ENCODE results near the gene KIF26B.
A peak's percentile ranks its signal among the peaks of the same experiment; 100 is the strongest.
"Not testable (repeated sequence)": the region's sequence is repeated elsewhere in the genome, so short reads cannot be mapped to it uniquely, and the experiment has no call there.

Gene KIF26B

DNA sequence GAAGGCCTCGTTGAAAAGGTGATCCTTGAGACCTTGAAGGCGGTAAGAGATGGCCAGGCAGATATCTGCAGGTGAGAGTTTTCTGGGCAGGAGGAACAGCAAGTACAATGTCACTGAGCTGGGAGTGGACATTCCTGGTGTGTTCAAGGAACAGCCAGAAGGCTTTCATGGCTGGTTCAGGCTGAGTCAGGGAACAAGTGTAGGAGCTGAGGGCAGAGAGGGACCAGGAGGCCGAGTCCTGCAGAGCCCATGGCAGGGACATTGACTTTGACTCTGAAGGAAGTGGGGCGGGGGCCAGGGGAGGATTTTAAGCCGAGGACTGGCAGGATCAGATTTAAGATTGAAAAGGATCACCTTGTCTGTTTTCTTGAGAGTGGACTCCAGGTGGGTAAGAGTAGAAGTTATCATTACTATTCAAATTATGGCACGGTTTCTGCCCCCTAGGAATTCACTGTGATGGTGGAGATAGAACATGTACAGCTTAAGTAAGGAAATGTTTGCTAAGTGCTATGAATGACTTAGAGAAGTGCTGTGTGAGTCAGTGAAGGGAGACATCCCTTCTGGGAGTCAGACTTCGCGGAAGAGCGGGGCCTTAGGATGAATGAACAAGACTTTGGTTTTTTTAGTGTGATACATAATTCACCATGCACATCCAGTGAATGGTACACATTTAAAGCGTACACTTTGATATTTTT is 202.3 kb downstream of the KIF26B start:
- no peak for DNase-seq (ENCODE audit: low spot score)

DNA sequence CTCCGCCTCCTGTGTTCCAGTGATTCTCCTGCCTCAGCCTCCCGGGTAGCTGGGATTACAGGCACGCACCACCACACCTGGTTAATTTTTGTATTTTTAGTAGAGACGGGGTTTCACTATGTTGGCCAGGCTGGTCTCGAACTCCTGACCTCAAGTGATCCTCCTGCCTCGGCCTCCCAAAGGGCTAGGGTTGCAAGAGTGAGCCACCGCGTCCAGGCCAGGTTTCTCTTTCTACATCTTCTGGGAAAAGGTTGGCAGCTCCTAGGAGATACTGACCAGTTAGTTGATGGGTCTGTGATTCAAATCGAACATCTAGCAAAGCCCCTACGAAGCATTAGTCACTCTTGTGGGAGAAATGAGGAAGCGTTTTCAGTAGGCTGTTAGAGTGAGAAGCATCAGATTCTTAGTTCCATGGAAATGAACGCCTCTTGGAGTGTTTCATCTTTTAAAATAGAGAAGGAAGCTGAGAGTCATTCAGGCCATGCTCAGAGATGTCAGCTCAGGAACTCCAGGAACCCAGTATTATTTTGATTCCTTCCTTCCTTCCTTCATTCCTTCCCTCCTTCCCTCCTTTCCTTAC is 204.4 kb downstream of the KIF26B start:
- not testable (repeated sequence) for DNase-seq (ENCODE audit: low spot score)

DNA sequence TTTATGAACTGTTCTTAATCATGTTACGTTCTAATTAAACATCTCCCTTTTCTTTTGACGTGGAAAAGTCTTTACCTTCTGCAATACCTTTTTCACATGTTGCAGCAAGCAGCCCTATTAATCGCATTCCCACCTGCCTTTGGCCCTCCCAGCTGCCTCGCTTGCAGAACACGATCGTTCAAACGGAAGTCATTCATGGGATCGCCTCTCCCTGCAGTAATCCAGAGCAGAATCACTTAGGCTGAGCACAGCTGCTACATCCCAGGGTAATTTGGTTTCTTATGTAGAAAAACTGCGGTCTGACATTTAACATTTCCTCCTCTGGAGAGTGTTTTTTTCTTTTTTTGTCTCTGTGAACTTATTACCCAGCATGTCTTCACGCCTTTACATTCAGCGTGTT is 206.3 kb downstream of the KIF26B start:
- no peak for DNase-seq (ENCODE audit: low spot score)

DNA sequence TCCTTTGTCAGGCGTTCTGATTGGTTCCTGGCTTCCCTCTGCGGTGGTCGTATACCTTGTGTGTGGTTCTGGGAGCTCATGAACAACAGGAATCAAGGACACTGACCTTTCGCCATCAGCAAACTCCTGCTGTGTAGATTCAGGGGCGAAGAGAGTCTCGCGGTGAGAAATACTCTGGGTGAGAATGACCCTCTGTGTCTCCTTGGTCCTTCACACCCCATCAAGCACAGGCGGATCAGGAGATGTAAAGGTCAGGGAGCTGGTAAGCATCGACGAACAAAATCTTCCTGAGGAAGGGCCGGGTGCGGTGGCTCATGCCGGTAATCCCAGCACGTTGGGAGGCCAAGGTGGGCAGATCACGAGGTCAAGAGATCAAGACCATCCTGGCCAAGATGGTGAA is 207.2 kb downstream of the KIF26B start:
- no peak for DNase-seq (ENCODE audit: low spot score)

DNA sequence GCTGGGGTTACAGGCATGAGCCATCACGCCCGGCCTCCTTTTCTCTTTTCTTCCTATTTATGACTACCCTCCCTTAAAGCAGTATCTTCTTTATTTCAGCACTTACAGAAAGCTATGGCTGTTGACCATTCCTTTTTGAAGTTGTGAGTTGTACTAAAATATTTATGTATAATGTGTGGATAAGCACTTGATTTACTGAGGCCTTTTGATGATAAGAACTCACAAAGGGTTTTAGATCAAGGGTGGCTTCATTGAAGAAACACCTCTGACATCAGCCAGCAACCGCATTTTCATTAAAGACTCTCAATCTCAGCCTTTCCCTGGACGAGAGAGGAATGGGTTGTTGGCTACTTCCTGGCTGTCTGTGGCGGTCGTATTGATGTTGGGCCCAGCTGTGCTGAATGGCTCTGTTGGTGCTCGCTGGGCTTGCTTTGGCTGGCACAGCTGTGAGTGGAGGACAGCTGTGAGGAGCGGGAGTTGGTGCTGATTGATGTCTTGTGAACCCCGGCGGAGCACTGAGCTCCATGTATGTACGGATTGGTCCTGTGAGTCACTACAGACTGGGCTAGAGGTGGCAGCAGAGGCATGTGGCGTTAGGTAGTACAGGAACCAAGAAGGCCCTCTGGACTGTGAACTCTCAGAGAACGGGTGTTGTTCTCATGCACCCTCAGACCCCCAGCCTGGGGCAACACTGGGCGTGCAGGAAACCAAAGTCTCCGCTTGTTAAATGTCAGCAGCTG is 208.8 kb downstream of the KIF26B start:
- DNase-seq (ENCODE audit: low spot score) = no peak

DNA sequence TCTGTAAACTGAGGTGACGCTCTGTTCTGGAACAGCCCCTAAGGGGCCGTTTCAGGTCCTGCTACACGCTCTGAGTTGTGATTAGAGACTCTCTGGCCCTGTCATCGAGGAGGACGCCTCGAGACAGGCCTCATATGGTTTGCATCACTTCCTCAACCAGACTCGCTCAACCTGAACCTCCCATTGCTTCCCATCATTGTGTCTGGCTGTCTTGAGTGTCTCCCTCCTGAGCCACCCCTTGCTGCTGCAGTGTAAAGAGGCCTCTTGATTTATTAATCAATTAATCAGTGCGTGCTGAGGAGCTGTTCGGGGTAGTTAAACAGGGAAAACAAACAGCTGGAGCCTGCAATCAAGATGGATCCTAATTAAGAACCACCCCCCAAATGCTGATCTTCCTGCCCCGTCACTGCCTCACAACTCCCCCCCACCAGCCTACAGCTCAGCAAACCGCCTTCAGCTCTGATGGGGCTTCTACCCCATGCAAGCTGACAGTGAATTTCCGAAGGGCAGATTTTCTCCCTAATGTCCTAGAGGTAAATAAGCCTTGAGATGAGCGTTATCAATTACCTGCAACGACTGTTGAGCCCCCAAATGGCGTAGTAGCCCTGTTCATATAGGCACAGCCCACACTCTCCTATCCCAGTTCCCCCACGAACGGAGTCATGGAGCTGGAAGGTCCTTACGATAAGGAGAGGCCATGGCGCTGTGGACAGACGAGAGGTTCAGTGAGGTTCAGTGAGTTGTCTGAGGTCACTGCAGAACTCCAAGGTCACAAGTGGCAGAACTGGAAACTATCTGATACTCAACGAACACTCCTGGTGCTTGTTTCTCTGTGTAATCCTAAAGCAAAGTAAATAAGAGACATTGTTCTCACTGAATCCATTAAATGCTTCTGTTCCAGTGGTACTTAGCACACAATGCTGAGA is 210.6 kb downstream of the KIF26B start:
- no peak for DNase-seq (ENCODE audit: low spot score)

DNA sequence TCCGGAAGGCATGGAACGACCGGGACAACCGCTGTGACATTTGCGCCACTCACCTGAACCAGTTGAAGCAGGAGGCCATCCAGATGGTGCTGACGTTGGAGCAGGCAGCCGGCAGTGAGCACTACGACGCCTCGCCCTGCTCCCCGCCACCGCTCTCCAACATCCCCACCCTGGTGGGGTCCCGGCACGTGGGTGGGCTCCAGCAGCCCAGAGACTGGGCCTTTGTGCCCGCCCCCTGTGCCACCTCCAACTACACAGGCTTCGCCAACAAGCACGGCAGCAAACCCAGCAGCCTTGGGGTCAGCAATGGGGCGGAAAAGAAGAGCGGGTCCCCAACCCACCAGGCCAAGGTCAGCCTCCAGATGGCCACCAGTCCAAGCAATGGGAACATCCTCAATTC is 212.1 kb downstream of the KIF26B start:
- no peak for DNase-seq (ENCODE audit: low spot score)

DNA sequence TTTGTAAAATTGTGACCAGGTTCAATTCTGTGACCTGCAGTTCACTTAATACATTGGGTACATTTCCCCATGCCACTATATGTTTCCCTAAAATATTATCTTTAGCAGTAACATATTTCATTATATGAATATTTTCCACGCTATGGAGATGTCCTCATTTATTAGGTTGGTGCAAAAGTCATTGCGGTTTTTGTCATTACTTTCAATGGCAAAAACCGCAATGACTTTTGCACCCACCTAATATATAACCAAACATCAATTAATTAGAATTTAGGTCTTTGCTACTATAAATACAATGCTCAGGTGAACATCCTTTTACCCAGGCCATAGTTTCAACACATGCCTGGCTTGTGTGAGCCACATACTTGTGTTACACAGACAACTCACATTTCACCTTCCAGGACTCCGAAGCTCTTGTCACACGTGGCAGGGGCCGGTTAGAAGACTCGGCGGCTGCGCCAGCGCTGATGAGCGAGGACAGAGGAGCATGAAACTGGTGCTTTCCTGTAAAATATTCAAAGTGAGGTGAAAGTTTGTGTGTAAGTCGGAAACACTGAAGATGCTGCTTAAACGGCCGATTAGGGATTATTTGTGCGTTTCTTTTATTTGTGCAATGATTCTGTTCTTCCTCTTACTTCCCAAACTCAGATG is 215.5 kb downstream of the KIF26B start:
- no peak for DNase-seq (ENCODE audit: low spot score)

DNA sequence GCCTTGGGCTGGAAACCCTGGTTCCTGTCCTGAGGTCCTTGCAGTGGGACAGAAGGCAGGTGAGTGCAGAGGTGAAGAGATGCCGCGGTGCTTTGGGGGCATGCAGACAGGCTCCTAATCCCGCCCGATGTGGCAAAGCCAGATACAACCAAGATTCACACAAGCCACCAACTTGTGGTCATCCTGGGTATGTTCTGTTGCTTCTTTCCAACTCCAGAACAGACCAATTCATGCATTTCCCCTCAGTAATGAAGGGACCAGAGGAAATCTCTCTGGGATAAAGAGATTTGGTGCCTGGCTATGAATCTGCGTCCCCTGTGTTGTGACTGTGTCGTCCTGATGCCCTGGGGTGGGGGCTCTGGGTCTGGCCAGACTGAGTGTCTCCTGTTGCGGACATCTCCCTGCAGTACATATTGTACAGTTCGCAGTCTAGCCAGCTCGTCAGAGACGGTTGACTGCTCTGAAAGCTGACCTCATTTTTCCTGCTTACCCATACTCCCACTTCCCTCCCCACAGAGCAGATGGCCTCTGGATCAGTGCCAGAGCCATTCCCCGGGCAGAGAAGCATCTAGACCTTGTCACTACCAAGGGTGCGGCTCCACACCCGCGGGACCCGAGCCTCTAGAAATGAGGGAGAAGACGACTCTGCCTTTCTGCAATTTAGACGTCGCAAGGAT is 216.3 kb downstream of the KIF26B start:
- no peak for DNase-seq (ENCODE audit: low spot score)

DNA sequence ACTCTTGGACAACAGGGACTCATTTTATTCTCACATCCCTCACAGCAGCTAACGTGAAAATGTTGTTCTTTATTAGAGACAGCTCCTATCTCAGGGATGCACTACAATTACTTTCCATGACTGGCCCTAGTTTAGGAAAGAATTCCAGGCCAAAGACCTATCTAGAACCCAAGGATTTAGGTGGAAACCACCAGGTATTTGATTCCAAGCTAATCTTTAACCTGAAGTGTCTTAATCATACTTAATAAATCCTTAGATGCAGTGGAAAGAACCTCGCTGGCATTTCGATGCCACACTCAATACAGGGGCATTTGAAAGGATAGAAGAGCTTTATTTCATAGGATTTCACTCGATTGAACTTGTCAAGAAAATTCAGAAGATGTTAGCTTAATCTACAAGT is 218.3 kb downstream of the KIF26B start:
- DNase-seq (ENCODE audit: low spot score) = no peak

DNA sequence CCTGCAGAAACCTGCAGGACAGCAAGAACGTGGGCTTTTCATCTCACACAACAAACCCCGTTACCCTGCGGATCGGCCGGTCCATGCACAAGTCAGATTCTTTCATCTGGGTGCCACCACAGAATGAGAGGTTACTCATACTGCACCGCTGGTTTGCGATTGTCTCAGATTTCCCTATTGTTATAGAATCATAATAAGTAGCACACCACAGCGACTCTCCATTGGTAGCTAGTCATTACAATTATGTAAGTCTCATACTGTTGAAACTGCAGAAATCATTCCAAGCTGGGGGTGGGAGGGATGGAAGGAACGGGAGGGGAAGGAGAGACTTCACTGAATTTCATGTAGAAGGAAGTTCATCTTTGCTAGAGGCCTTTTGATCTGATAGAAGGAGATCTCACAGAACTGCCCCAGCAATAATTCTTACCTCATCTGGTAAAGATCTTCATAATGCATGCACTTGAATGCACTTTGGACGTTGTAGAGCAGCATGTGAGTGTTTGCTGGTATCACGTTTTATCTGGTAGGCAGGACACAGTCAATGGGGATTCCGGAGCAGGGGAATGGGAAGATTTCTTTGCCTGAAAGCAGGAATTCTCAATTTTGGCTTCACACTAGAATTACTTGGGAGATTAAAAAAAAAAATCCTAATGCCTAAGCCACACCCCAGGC is 221.1 kb downstream of the KIF26B start:
- DNase-seq (ENCODE audit: low spot score) = no peak

DNA sequence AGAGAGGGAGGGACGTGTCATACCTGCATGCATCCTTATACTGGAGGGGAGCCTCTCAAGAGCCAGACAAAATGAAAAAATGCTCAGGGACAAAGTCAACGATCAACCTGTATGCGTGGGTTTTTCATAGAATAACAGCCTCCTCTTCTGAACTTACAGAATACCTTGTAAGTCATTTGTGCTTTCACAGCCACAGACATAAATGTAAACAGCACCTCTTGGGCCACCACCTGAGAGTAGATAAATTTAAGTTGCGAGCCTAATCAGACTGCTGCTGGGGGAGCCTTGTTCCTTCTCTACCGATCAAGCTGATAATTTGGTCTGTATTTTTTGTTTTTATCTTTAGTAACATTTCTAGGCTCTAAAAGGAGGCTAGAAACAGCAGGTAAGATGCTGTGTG is 223.1 kb downstream of the KIF26B start:
- no peak for DNase-seq (ENCODE audit: low spot score)

DNA sequence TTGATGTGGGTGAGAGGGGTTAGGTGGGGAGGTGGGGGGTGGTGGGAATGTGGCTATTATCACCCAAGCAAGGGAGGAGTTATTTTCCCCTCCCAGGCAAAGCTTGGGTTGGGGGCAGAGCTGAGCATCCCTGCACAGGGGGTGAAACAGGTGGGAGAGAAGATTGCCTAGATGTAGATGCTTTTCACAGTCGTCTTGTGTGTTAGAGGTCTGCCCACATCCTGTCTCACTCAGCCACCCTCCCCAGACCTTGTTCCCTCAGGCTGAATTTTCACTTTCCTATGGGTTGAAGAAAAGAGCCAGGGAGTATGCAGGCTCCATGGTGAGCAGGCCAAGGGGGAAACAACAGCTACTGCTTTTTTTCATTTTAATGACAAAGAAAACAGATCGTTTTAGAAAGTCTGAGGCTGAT is 223.5 kb downstream of the KIF26B start:
- DNase-seq (ENCODE audit: low spot score) = no peak

DNA sequence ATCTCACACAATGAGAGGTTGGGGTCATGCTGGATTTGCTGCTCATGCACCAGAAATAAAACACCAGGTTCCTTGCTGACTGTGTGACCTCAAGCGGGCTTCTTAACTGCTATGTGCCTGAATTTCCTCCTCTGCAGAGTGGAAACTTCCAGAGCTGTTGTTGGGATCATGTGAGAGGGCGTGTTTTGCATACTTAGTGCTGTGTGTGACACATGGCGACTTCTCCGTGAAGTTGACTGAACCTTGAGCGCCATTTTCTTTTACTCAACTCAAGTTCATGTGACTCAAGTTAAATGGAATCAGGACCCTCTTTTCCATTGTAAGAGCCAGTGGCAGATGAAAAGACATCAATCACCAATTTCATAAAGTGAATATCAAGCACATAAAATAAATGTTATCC is 224.0 kb downstream of the KIF26B start:
- DNase-seq (ENCODE audit: low spot score) = no peak

DNA sequence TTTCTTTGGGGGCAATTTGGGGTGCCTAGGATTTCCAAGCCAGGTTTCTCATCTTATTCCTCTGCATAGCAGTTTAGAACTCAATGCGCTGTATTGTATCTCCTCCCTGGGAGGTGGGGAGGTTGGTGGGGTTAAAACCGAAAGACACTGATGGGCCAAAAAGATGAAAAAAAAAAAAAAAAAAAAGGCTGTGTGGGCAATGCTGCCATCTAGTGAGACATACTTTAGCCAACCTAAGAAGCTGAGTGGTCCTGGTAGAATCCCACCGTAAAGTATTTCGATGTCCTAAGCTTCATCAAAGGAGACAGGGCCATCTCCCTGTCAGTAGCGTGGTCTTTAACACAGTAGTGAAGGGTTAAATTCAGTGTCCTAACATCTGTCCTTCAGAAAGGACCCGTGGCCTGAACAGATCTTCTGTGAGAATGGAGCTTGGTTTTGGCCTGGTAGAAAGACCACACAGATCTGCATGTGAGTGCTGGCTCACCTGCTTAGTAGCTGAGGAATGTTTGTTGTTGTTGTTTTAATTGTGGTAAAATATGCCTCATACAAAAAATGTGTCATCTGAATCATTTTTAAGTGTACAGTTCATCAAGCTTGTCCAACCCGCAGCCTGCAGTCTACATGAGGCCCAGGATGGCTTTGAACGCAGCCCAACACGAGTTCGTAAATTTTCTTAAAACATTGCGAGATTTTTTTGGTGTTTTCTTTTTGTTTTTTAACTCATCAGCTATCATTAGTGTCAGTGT is 226.2 kb downstream of the KIF26B start:
- DNase-seq (ENCODE audit: low spot score) = peak; percentile 55

DNA sequence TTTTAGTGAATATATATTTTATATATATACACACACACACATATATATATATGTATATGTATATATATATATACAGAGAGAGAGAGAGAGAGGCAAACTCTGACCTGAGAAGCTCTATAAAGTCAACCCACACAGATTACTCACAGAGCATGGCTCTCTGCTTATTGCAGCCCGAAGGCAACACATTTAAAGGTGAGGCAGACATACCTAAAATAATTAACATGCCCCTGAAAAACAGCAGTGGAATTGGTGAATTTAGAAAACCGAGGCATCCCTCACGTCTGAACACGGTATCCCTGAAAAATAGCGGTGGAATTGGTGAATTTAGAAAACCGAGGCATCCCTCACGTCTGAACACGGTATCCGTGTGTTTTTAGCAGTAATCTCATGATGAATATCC is 228.2 kb downstream of the KIF26B start:
- DNase-seq (ENCODE audit: low spot score) = no peak

DNA sequence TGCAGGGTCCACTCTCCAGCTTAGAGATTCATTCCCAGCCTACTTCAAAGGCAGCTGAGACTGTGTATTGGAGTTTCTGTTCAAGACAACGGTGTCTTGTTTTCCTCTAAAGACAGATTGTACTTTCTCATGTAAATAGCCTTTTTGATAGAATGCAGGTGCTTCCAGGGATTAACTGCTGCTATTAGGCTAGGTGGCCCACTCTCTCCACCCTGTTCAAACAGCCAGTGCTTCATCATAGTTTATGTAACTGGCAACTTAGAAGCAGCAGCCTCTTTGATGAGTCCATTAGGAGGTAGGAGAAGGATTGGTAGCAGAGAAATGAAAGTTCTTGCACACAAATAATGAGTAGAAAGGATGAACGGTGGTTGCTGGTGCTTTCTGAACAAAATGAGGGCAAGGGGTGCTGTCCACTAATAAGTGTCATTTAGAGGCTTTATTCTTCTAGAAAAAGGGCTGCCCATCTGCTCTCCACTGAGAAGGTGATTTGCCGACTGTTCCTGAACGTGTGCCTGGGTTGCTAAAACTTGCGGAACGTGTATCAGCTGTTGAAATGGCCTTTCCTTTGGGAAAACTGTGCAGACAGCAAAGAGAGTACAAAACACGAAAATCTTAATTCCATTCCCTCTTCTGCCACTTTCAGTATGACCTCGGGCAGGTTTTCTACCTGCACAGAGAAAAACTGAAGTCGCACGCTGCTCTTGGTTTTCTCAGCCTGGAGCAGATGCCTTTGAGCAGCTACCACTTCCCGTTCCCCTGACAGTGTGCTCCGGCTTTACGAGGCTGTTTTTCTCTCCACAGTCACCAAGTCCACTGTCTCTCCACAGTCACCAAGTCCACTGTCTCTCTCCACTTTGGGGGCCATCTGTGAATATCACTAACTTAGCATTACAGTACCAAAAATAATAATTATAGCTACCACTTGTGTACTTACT is 228.9 kb downstream of the KIF26B start:
- DNase-seq (ENCODE audit: low spot score) = no peak

DNA sequence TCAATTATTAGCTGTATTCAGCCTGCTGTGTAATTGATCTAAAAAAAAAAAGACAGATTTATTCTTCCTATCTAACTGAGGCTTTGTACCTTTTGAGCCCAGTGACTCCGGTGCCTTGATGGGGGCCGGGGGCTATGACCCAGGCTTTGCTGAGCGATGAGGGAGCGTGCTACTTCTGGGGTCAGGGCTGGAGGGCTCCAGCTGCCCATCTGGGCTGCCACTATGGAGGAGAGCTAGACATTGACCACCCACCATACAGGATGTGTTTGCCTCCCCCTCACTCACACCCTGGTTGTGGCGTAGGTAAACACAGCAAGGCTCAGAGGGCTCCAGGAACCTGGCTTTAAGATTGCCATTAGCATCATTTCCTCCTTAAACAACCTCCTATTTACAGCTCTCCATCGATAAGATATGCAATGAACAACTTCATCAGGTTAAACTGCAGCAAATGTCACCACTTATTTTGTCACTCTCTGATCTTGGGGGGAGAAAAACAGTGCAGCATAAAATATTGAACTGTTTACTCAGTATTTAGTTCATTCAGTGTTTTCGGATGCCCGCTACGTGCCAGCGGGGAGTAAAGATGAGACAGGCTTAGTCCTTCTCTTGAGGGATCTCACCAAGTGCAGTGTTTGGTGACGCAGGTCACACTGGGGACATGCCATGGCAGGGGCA is 231.6 kb downstream of the KIF26B start:
- DNase-seq (ENCODE audit: low spot score) = no peak

All from iPS-NIHi11 (cell line).